HG03354 (cell line): ENCODE results near the gene ZNF853.
A peak's percentile ranks its signal among the peaks of the same experiment; 100 is the strongest.
"Not testable (repeated sequence)": the region's sequence is repeated elsewhere in the genome, so short reads cannot be mapped to it uniquely, and the experiment has no call there.

Source experiments
- ATAC-seq: cut with Tn5 transposase; IDR thresholded peaks from one replicate; pipeline ENCODE4 v1.9.1; 2021; ENCODE audit warnings: mild to moderate bottlenecking; ENCODE audit not compliant: unreplicated experiment, poor library complexity, severe bottlenecking

ZNF853 gene

DNA sequence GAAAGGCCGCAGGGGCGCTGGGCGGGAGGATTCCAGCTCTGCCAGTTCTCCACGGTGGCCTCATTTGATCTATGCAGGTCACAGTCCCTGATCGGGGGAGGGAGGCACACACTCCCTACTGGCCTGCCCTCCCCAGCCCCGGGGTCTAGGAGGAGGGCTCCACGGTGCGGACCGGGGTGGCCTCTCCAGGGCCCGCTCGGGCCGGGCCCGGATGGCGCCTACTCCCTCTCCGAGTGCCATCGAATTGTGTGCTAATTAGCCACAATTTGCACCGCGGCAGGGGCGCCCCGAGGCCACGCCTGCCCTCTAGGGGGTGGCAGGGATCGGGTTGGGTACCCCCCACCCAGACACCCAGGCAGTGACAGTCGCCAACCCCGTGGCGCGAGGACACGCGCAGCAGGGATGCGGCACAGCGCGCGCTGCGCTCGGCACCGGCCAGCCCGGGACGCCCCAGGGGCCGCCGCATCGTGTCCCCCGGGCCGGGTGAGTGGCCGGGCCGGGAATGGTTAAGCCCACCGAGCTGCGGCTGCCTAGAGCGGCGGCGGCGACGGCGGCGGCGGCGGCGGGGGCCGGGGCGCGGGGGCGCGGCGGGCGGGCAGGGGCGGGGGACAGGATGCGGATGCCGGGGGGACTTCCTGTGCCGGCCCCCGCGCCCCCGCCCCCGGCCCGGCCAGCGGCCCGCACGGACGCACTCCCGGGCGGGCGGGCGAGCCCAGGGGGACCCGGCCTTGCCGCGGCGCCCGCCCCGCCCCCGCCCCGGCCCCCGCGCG, at the start of gene ZNF853:
Gene ZNF853, plus strand, starts transcription at position 658 of the 770 bp plus-strand sequence. CDS start 565 bp downstream, outside the sequence.
- ATAC-seq: no peak

DNA sequence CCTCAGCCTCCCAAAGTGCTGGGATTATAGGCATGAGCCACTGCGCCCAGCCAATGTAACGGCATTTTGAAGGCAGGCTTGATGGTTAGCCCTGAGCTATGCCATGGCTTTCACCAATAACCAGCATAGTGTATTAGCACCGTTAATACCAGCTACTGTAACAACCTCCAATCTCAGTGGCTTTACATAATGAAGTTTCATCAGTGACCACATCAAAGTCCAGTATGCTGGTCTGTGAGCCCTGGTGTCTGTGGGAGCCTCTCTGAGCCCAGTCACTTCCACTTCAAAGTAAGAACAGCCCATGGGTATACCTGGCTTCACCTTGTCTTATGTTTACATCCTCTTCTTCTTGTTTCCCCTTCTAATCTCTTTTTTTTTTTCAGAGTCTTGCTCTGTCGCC, 49.8 kb upstream of the ZNF853 start:
- ATAC-seq: no peak

DNA sequence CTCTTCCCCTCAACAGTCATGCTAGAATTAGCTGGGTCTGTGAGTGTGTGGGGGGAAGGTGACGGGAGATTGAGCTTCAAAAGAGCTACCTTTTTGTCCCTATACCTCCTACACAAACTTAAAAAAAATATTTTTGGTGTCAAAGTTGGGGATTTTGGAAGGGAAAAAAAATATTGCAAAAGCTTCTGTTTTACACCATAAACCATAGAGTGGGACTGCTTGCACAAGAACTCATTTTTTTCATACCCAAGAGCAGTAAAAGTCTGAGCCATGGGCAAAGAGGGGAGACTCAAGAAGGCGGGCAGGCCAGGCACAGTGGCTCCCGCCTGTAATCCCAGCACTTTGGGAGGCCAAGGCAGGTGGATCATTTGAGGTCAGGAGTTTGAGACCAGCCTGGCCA, 47.5 kb upstream of the ZNF853 start:
- ATAC-seq: no peak

DNA sequence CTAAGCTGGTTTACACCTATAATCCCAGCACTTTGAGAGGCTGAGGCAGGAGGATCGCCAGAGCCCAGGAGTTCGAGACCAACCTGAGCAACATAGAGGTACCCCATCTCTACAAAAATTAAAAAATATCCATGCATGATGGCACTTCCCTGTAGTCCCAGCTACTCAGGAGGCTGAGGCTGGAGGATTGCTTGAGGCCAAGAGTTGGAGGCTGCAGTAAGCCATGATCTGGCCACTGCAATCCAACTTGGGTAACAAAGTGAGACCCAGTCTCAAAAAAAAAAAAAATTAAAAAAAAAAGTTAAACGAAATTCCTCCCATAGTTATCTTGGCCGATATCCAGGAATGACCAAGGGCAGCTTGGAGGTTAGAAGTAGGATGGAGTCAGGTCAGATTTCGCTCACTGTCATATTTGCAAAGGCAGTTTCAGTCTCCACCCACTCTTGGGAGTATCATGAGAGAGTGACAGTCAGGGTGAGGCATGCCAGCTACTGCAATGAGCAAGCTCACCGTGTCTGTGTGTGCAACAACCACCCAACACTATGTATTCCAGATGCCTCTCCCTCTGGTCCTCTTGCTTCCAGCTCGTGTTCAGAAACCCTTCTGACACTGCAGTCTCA, 44.1 kb upstream of the ZNF853 start:
- ATAC-seq: no peak

DNA sequence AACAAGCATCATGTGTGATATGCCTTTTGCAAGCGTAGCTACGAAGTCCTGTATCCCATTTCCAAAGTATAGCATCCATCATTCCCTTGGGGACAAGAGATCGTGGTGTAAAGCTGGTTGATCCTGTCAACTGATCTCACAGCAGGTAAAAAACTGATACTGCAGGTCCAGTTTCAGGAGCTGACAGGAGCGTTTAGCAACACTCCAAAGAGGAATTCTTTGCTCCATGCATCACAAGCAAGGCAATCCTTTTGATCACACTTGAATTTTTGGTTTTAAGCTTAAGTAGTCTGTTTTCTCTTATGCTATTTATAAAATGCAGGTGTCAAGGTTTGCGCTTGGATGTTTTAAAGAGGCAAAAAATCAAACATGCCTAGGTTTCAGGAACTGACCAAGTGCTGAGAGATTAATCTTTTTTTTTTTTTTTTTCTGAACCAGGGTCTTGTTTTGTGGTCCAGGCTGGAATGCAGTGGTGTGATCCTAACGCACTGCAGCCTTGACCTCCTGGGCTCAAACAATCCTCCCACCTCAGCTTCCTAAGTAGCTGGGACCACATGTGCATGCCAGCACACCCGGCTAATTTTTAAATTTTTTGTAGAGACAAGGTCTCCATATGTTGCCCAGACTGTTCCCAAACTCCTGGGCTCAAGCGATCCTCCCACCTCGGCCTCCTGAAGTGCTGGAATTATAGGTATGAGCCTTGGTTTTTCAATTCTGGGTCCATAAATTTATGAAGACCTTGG, 40.0 kb upstream of the ZNF853 start:
- no peak for ATAC-seq

DNA sequence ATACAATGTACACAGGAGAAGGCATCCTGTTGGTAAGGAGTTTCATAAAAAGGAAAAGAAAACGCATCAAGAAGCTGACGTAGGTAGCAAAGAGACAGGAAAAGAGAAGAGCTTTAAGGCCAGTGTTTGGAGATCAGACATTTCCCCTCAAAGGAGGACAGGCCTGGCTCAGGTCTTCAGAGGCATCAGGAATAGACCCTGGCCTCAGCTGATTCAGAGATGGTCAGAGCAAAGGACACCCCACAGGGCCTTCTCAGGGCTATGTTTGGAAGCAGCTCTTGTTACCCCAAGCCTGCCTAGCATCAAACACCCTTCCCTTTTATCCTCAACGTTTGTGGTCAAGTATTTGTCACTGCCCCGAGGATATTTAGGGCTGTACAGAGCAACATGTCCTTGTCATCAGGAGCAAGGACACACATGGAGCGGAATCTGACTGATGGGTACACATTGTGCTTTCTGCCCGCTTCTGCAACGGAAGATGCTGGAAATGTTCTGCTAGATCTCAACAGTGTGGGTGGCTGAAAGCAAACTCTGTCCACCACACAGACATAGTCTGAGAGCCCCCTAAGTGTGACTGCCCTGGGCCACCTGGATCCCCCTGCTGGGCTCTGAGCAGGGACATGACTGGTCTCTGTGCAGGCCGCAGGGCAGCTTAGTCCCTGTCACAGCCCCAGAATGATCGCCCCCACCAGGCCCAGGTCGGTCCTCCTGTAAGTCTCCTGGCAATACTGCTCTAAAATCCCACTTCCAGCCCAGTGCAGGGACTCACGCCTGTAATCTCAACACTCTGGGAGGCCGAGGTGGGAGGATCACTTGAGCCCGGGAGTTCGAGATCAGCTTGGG, 39.2 kb upstream of the ZNF853 start:
- ATAC-seq: no peak

DNA sequence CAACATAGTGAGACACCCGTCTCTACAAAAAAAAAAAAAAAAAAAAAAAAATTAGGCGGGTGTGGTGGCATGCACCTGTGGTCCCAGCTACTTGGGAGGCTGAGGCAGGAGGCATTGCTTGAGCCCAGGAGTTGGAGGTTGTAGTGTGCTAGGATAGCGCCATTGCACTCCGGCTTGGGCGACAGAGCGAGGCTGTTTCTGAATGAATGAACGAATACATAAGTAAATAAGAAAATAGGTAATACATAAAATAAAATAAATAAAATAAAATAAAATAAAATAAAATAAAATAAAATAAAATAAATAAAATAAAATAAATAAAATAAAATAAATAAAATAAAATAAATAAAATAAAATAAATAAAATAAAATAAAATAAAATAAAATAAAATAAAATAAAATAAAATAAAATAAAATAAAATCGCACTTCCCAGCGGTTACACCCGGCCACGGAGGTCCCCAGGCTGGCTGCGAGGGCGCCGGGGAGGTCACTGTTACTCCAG, 38.5 kb upstream of the ZNF853 start:
- not testable (repeated sequence) for ATAC-seq

DNA sequence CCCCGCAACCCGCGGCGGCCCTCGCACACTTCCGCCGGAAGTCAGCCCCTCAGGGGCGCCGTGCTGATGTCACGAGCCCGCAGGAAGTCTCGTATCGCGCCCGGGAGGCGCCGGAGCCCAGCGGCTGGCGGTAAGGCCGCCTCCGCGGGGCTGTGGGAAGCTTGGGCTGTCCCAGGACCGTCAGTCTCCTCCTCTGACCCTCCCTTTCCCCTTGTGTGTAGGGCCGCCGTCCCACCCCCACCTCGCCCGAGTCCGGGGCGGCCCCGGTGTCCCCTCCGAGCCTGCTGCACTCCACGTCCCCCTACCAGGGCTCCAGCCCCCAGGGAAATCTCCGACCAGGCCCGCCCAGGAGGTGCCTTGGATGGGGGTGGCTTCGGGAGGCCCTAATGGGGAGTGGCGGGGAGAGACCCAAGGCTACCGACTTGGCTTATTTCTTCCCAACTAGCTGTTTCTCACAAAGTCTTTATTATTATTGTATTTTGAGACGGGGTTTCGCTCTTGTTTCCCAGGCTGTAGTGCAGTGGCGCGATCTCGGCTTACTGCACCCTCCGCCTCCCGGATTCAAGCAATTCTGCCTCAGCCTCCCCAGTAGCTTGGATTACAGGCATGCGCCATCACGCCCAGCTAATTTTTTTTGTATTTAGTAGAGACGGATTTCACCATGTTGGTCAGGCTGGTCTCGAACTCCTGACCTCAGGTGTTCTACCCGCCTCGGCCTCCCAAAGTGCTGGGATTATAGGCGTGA, 37.9 kb upstream of the ZNF853 start, which contains the start of gene ZDHHC4:
Gene ZDHHC4, plus strand, starts transcription at position 86 of the 745 bp plus-strand sequence. CDS start 3,108 bp downstream, outside the sequence.
- peak; percentile 98 for ATAC-seq

DNA sequence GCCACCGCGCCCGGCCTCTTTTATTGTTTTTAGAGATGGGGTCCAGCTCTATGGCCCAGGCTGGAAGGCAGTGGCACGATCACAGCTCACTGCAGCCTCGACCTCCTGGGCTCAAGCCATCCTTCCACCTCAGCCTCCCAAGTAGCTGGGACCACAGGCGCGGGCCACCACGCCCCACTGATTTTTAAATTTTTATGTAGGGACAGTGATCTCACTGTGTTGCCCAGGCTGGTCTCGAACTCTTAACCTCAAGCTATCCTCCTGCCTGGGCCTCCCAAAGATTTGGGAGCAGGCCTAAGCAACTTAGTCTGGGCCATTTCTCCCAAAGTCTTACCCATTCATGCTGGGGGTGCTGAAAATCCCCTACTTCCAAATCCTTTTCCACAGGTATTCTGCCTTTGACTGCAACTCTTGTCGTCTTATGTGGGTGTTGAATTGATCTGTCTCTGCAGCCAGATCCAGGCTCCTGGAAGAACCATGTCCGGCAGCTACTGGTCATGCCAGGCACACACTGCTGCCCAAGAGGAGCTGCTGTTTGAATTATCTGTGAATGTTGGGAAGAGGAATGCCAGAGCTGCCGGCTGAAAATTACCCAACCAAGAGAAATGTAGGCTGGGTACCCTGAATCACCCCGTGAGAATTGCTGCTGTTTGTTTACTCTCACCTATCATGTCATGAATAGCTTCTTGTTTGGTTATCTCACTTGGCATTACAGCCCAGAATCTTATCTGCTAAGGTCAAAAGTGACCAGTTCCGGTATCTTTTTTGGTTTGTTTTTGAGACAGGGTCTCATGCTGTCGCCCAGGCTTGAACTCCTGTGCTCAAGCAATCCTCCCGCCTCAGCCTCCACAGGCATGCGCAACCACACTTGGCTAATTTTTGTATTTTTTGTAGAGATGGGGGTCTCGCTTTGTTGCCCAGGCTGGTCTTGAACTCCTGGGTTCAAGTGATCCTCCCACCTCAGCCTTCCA, 37.0 kb upstream of the ZNF853 start:
- ATAC-seq: no peak

DNA sequence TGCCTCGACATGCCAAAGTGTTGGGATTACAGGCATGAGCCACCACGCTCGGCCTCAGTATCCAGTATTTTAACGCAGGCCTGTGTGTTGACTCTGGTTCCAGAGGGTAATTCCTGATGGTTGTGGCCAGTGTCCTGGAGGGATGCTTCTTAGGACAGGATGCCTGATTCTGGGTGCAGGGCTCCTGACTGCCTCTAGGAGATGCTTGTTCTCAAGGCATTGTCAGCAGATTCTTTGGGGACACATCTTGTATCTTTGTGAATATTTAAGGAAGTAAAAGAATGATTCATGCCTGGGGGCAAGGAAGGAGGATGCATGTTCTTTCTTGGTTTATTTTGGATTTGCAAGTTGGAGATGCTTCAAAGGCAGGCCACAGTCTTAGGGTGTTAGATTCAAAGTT, 36.0 kb upstream of the ZNF853 start:
- no peak for ATAC-seq

DNA sequence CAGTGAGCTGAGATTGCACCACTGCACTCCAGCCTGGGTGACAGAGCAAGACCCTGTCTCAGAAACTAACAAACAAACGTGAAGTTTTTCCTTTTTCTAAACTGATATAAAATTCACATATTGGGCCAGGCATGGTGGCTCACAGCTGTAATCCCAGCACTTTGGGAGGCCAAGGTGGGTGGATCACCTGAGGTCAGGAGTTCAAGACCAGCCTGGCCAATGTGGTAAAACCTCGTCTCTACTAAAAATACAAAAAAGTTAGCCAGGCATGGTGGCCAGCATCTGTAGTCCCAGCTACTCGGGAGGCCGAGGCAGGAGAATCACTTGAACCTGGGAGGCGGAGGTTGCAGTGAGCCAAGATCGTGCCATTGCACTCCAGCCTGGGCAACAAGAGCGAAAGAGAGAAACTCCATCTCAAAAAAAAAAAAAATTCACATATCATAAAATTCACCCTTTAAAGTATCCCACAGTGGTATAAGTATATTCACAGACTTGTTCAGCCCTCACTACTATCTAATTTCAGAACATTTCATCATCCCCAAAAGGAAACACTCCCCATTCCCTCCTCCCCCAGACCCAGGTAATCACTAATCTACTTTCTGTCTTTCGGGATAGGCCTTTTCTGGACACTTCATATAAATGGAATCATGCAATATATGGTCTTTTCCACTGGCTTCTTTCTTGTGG, 29.5 kb upstream of the ZNF853 start:
- ATAC-seq: not testable (repeated sequence)

DNA sequence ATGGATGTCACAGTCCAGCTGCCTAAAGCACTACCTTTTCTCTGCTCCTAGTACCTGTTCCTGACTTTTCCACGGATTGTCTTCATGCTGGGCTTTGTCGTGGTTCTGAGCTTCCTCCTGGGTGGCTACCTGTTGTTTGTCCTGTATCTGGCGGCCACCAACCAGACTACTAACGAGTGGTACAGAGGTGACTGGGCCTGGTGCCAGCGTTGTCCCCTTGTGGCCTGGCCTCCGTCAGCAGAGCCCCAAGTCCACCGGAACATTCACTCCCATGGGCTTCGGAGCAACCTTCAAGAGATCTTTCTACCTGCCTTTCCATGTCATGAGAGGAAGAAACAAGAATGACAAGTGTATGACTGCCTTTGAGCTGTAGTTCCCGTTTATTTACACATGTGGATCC, 26.8 kb upstream of the ZNF853 start:
- no peak for ATAC-seq

DNA sequence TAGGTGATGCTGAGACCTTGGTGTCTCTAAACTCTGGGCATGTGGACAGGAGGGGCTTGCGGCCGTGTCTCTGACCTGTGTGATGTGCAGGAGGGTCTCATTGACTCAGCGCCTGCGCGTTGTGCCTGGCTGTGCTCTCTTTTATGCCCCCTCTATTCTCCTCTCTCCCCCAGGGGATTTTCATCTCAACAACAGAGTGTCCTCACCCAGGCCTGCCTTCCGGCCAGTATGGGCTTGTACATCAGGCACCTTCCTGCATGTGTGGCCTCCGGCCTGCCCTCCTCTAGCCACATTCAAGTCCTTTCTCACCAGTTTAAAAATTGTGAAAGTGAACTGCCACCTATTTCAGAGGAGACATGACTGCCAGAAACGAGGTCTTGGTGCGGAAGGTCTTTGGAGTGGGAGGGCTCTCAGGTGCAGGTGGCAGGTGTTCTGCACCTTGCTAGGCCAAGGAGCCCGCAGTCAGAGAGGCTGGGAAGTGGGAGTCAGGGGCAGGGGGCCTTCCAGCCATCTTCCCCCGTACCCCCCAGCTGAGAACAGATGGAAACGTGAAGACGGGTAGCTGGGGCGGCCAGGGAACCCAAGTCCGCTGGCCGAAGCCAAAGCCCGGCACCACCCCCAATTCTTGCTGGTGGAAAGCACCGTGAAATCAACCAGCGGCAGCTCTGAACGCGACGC, 26.1 kb upstream of the ZNF853 start:
- no peak for ATAC-seq

DNA sequence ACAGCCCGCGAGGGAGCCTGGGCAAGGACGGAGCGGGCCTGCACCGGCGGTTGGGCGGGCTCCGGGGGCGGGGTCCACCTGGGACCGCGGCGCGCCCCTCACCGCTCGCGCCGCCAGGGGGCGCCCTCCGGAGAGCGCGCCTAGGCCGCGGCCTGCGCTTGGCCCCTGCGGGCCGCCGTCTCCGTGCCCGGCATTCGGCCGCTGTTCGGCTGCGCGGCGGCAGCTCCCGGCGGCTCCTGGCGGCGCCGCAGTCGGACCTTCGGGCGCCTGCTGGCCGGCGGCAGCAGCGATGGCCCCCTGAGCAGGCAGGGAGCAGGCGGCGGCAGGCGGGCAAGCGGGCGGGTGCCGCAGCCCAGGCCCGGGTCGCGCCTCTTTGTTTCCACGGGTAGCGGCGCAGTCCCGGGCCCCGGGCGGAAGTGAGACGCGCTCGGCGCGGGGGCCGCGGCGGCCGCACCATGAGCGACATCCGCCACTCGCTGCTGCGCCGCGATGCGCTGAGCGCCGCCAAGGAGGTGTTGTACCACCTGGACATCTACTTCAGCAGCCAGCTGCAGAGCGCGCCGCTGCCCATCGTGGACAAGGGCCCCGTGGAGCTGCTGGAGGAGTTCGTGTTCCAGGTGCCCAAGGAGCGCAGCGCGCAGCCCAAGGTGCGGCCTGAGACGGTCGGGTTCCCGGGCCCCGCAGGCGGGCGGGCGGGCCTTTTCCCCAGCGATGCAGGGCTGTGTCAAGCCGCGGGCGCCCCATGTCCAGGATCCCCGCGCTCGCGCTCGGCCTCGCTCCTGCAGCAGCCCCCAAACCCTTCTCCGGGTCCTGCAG, 25.4 kb upstream of the ZNF853 start, which contains the start of gene INTS15:
Gene INTS15, plus strand, starts transcription at position 193 of the 816 bp plus-strand sequence. Its CDS starts 263 bp downstream, at position 456.
- ATAC-seq: peak; percentile 86

DNA sequence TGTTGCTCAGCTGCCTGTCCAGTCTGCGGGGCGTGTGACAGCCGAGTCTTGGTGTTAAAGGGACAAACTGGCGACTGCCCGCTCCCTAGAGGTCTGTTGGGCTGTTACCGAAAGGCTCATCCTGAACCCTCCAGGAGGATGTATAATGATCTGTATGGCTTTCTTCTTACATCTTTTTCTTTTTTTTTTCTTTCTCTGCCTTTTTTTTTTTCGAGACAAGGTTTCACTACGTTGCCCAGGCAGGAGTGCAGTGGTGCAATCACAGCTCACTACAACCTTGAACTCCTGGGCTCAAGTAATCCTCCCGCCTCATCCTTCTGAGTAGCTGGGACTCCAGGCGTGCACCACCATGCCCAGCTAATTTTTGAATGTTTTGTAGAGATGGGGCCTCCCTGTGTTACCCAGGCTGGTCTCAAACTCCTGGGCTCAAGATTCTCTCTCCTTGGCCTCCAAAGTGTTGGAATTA, 24.7 kb upstream of the ZNF853 start:
- ATAC-seq: peak; percentile 35

DNA sequence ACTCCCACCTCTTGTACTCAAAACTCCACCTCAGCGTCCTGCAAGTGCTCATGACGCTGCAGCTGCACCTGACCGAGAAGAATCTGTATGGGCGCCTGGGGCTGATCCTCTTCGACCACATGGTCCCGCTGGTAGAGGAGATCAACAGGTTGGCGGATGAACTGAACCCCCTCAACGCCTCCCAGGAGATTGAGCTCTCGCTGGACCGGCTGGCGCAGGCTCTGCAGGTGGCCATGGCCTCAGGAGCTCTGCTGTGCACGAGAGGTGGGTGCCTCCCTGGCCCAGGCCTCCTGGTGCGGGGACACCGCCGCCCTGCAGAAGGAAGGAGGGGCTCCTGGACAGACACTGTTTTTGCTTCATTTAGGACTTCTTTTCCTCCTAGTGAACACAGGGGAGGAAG, 15.3 kb upstream of the ZNF853 start:
- no peak for ATAC-seq
